Panc1 (cell line): ENCODE measurements around the gene IFT172.

ENCODE experiments used
- POLR2AphosphoS5 ChIP-seq: IDR thresholded peaks from 2 replicates; pipeline ENCODE4 v1.6.1; 2012; ENCODE audit warnings: mild to moderate bottlenecking, low read depth, low read length, moderate library complexity
- TCF7L2 ChIP-seq: IDR thresholded peaks from 2 replicates; pipeline ENCODE4 v1.6.1; 2011; ENCODE audit warnings: mild to moderate bottlenecking, low read depth, low read length, inconsistent platforms
- TF ChIP-seq, protein P1 (sequence below): fragments of 450-650 bp; IDR thresholded peaks from 2 replicates; pipeline ENCODE4 v1.5.1; 2017; ENCODE audit warnings: mild to moderate bottlenecking
- TF ChIP-seq, protein P2 (sequence below), 2 experiments: IDR thresholded peaks; 2 replicates each; pipeline ENCODE4 v1.6.1; 2011 to 2012; ENCODE audit warnings: low read depth in 2 of 2, control low read depth in 1 of 2, low read length in 1 of 2, mild to moderate bottlenecking in 1 of 2, moderate library complexity in 1 of 2; ENCODE audit not compliant: insufficient read depth in 1 of 2

DNA sequence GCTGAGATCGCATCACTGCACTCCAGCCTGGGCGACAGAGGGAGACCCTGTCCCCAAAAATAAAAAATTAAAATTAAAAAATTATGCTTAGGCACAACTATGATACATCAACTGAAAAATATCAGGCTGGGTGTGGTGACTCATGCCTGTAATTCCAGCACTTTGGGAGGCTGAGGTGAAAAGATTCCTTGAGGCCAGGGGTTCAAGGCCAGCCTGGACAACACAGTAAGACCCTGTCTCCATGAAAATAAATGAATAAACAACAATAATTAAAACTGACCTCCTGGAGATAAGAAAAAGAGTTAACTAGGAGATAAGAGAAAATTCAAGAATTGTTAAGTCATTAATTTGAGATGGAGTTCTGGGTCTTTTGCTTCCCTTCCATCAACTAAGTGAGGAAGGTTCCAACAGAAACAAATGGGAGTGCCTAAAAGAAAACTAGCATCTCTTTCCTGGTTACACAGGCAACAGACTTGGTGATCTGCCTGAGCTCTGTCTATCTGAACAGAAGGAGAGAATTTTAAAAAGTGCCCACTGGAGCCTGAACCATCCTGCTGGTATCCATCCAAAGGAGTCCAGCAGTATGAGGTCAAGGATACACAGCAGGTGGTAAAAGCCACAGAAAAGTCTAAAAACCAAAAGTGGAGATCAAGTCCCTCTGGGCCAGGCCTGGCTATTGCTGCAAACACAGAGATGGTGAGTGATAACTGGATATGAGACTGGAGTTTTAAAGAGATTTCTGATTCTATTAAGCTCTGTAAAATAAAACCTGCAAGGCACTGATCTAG, 89.0 kb downstream of the IFT172 start:
- TF ChIP-seq, protein P1, sequence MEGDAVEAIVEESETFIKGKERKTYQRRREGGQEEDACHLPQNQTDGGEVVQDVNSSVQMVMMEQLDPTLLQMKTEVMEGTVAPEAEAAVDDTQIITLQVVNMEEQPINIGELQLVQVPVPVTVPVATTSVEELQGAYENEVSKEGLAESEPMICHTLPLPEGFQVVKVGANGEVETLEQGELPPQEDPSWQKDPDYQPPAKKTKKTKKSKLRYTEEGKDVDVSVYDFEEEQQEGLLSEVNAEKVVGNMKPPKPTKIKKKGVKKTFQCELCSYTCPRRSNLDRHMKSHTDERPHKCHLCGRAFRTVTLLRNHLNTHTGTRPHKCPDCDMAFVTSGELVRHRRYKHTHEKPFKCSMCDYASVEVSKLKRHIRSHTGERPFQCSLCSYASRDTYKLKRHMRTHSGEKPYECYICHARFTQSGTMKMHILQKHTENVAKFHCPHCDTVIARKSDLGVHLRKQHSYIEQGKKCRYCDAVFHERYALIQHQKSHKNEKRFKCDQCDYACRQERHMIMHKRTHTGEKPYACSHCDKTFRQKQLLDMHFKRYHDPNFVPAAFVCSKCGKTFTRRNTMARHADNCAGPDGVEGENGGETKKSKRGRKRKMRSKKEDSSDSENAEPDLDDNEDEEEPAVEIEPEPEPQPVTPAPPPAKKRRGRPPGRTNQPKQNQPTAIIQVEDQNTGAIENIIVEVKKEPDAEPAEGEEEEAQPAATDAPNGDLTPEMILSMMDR, result no peak
- TF ChIP-seq, protein P2, sequence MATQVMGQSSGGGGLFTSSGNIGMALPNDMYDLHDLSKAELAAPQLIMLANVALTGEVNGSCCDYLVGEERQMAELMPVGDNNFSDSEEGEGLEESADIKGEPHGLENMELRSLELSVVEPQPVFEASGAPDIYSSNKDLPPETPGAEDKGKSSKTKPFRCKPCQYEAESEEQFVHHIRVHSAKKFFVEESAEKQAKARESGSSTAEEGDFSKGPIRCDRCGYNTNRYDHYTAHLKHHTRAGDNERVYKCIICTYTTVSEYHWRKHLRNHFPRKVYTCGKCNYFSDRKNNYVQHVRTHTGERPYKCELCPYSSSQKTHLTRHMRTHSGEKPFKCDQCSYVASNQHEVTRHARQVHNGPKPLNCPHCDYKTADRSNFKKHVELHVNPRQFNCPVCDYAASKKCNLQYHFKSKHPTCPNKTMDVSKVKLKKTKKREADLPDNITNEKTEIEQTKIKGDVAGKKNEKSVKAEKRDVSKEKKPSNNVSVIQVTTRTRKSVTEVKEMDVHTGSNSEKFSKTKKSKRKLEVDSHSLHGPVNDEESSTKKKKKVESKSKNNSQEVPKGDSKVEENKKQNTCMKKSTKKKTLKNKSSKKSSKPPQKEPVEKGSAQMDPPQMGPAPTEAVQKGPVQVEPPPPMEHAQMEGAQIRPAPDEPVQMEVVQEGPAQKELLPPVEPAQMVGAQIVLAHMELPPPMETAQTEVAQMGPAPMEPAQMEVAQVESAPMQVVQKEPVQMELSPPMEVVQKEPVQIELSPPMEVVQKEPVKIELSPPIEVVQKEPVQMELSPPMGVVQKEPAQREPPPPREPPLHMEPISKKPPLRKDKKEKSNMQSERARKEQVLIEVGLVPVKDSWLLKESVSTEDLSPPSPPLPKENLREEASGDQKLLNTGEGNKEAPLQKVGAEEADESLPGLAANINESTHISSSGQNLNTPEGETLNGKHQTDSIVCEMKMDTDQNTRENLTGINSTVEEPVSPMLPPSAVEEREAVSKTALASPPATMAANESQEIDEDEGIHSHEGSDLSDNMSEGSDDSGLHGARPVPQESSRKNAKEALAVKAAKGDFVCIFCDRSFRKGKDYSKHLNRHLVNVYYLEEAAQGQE (IDR thresholded peaks at IDR 0.05; ENCODE audit: insufficient read depth in 1 of 2, low read depth in 2 of 2, low read length in 1 of 2), result no peak
- TF ChIP-seq TCF7L2, result no peak
- no peak for TF ChIP-seq POLR2AphosphoS5
